K562 (cell line): ENCODE measurements around the gene PRAME. TPM values are rescaled to one million over a fixed set of nuclear protein-coding genes. Genes with fewer than 3 reads are reported as not detected.

Experiments used
- ATAC-seq: fragments of 200-7000 bp; cut with Tn5 transposase; 3 replicates; pipeline ENCODE4 v1.9.1; 2020; ENCODE audit warnings: moderate library complexity
- BruUV-seq: library from RNA; stranded (reverse); fragments of 400-500 nt; replicated peaks from 2 replicates; lab custom pipeline; 2021; lab: Mats Ljungman, UMichigan
- CTCF ChIA-PET: fragments of 300-600 bp; formaldehyde crosslinking; extraction: SDS; loops from one replicate; lab custom pipeline; 2021; ENCODE audit warnings: low intra/inter-chr PET ratio; lab: Yijun Ruan, JAX
- POLR2A ChIA-PET: fragments of 300-600, 350-650 bp; sonication (Branson Sonifier 250); formaldehyde crosslinking; extraction: SDS; loops from one replicate; lab custom pipeline; 2021; ENCODE audit warnings: antibody characterized with exemption, inconsistent platforms; lab: Yijun Ruan, JAX
- DNase-seq, 4 experiments: peaks; one replicate each; pipeline versions ENCODE4 v3.0.0 to v3.0.0-alpha.2; 2011 to 2018; ENCODE audit warnings: low spot score in 3 of 4, mixed read lengths in 3 of 4; ENCODE audit errors: extremely low read depth in 1 of 4
- FAIRE-seq: peaks from 2 replicates; lab custom pipeline; 2011; peaks lifted over from hg19 to GRCh38; lab: Jason Lieb, UNC
- H2AFZ ChIP-seq: 2 replicates; pipeline ENCODE4 v1.6.0; 2011; ENCODE audit warnings: low read depth, low read length, control low read depth, inconsistent platforms
- H3K27ac ChIP-seq: fragments of 200-600 bp; 3 replicates; pipeline ENCODE4 v1.8.0; 2011; ENCODE audit warnings: low read depth, mild to moderate bottlenecking, control low read depth, inconsistent platforms, low read length, moderate library complexity, mixed read lengths; ENCODE audit errors: extremely low read depth
- H3K27me3 ChIP-seq, 2 experiments: fragments of 300-600 bp in 1 of 2; 2 replicates in 1 of 2; 3 replicates in 1 of 2; pipeline versions ENCODE4 v1.6.0 to v1.8.0; 2011; ENCODE audit warnings: inconsistent platforms in 2 of 2, low read length in 2 of 2, mild to moderate bottlenecking in 1 of 2, mixed read lengths in 1 of 2, moderate library complexity in 1 of 2; ENCODE audit not compliant: control insufficient read depth in 2 of 2, insufficient read depth in 2 of 2
- H3K36me3 ChIP-seq: fragments of 300-600 bp; 3 replicates; pipeline ENCODE4 v1.8.0; 2011; ENCODE audit warnings: mild to moderate bottlenecking, low read length, inconsistent platforms; ENCODE audit not compliant: control insufficient read depth, insufficient read depth
- H3K4me1 ChIP-seq, 2 experiments: fragments of 200-600 bp in 1 of 2; replicated peaks in 1 of 2; 2 replicates in 1 of 2; 3 replicates in 1 of 2; pipeline versions ENCODE4 v1.5.1 to v1.8.0; 2011; ENCODE audit warnings: inconsistent platforms in 2 of 2, low read length in 2 of 2, mild to moderate bottlenecking in 1 of 2, mixed read lengths in 1 of 2, moderate library complexity in 1 of 2; ENCODE audit not compliant: control insufficient read depth in 2 of 2, insufficient read depth in 2 of 2
- H3K4me2 ChIP-seq: 2 replicates; pipeline ENCODE4 v1.6.1; 2011; ENCODE audit warnings: low read length, control low read depth, inconsistent platforms, mixed read lengths; ENCODE audit not compliant: insufficient read depth
- H3K4me3 ChIP-seq: fragments of 200-600 bp; sonication (generic), shearing (Covaris generic); 2 replicates; pipeline ENCODE4 v1.5.1; 2016; ENCODE audit warnings: control low read depth, inconsistent platforms
- H3K79me2 ChIP-seq: fragments of 200-600 bp; 3 replicates; pipeline ENCODE4 v1.8.0; 2011; ENCODE audit warnings: low read length, inconsistent platforms; ENCODE audit not compliant: control insufficient read depth, insufficient read depth
- H3K9ac ChIP-seq, 2 experiments: 2 replicates each; pipeline versions ENCODE4 v1.6.0 to v1.6.1; 2011; ENCODE audit warnings: low read depth in 2 of 2, low read length in 2 of 2, control low read depth in 1 of 2, inconsistent platforms in 1 of 2, mild to moderate bottlenecking in 1 of 2, mixed read lengths in 1 of 2; ENCODE audit not compliant: insufficient read depth in 1 of 2
- H3K9me1 ChIP-seq: one replicate; pipeline ENCODE4 v1.6.0; 2011; ENCODE audit warnings: inconsistent platforms, mild to moderate bottlenecking, low read length, moderate library complexity; ENCODE audit not compliant: control insufficient read depth, insufficient read depth
- H3K9me3 ChIP-seq: replicated peaks from 2 replicates; pipeline ENCODE4 v1.5.1; 2011; ENCODE audit warnings: low read depth, low read length, inconsistent platforms; ENCODE audit not compliant: control insufficient read depth, insufficient read depth
- H4K20me1 ChIP-seq: replicated peaks from 2 replicates; pipeline ENCODE4 v1.6.1; 2011; ENCODE audit warnings: low read length, inconsistent platforms, mixed read lengths; ENCODE audit not compliant: control insufficient read depth, insufficient read depth
- ARID2 ChIP-seq: fragments of 450-650 bp; IDR thresholded peaks from 2 replicates; pipeline ENCODE4 v1.6.1; 2017; ENCODE audit warnings: antibody characterized with exemption, mild to moderate bottlenecking
- CTCF ChIP-seq, 3 experiments: IDR thresholded peaks in 2 of 3; conservative IDR thresholded peaks in 1 of 3; 2 replicates each; pipeline ENCODE4 v1.5.1; 2011 to 2012; ENCODE audit warnings: low read length in 3 of 3, mild to moderate bottlenecking in 3 of 3, control low read depth in 2 of 3, improper control_type of control experiment in 1 of 3, inconsistent platforms in 1 of 3, low read depth in 1 of 3, mixed read lengths in 1 of 3, moderate library complexity in 1 of 3; ENCODE audit not compliant: insufficient read depth in 2 of 3
- NFIX ChIP-seq: fragments of 250-450 bp; sonication (Bioruptor Pico); IDR thresholded peaks from 2 replicates; pipeline ENCODE4 v1.4.0; 2020; ENCODE audit warnings: low read depth, mild to moderate bottlenecking, moderate library complexity
- PKNOX1 ChIP-seq: fragments of 450-650 bp; IDR thresholded peaks from 2 replicates; pipeline ENCODE4 v1.6.1; 2016
- TSC22D4 ChIP-seq: fragments of 450-650 bp; IDR thresholded peaks from 2 replicates; pipeline ENCODE4 v1.6.1; 2016; ENCODE audit warnings: missing genetic modification characterization, missing biosample characterization, control low read depth
- ZNF280A ChIP-seq: fragments of 450-650 bp; IDR thresholded peaks from 2 replicates; pipeline ENCODE4 v1.6.1; 2018; ENCODE audit warnings: mild to moderate bottlenecking, low read depth; ENCODE audit not compliant: partially characterized antibody
- WGBS: fragments of 100-300 bp; shearing (Covaris generic); methylation state at CpG from one replicate; pipeline ENCODE4 v1.1.6; 2016; ENCODE audit warnings: low coverage, mixed read lengths; ENCODE audit not compliant: insufficient coverage; ENCODE audit errors: missing lambda C conversion rate; 5-methylcytosine and 5-hydroxymethylcytosine counted together
- in situ Hi-C: fragments of 300-500 bp; cut with MboI; formaldehyde crosslinking; loops from 4 replicates; pipeline ENCODE4 v1.15.0; 2018; ENCODE audit warnings: inconsistent platforms, mixed read lengths
- intact Hi-C: fragments of 100-400 bp; cut with micrococcal nuclease; formaldehyde crosslinking; loops from 2 replicates; pipeline ENCODE4 v1.14.2; 2022
- polyA plus RNA-seq, 8 experiments: library from polyadenylated mRNA; depleted of rRNA in 4 of 8; stranded (reverse) in 5 of 8; unstranded in 3 of 8; fragments of >200 nt; fragmentation: Nextera tagmentation in 2 of 8; fragmentation: Illumina TruSeq in 1 of 8; extraction: Ambion mirVana in 2 of 8; extraction: Trizol in 1 of 8; gene quantifications; 2 replicates each; pipeline versions ENCODE4 v1.2.1 to v1.2.3, GENCODE V29; 2011 to 2014; ENCODE audit warnings: inconsistent platforms in 1 of 8, missing spikeins in 1 of 8
- total RNA-seq, 7 experiments: library from RNA; depleted of rRNA in 6 of 7; stranded (reverse); fragments of >200 nt in 6 of 7; fragmentation: Illumina TruSeq in 2 of 7; extraction: Trizol in 2 of 7; gene quantifications; 2 replicates each; pipeline versions ENCODE4 v1.2.1 to v1.2.3, GENCODE V29; 2011 to 2021; ENCODE audit warnings: low replicate concordance in 1 of 7

The PRAME gene
- total and polyA plus RNA-seq, 9 of the 15 experiments (the other 6 are each of a cell fraction or from before 2014, with no cell fraction given), result 662 to 2,141 (median 1,142) TPM

- POLR2A ChIA-PET, result interaction anchor here (0.7 to 19.7 kb wide), 18 partner anchors 2 to 71 kb away, joined by 3 to 708 read pairs (median 6); partner anchors contain the start of genes PRAME, ZNF280A and ZNF280B
- no peaks in the 10 kb centered on the region for H3K9me3 ChIP-seq
- peak; percentile 8 for ATAC-seq
- peaks cover 65% of the 10 kb centered on the region for H4K20me1 ChIP-seq
- CTCF ChIA-PET, result interaction anchor here (1.1 to 1.2 kb wide), 2 partner anchors 11 to 85 kb away, joined by 3 read pairs; partner anchors contain the start of gene PRAME
- FAIRE-seq, result no peak
- BruUV-seq, result no TSS peak
- no peak overlapping the region for H2AFZ ChIP-seq
- no peak overlapping the region; the same call in 2 of the 3 replicates for H3K27ac ChIP-seq
- H3K9ac ChIP-seq, result peak overlapping the region in 1 of 2 experiments; percentile 12; a peak in 2 of 4 replicates
- DNase-seq, result peak in 3 of 4 experiments; percentile 65 to 75 (median 70)
- peaks cover 51% of the 10 kb centered on the region for H3K9me1 ChIP-seq
- H3K27me3 ChIP-seq, result no peaks in the 10 kb centered on the region
- H3K36me3 ChIP-seq, result peaks cover 70% of the 10 kb centered on the region
- intact Hi-C loops, result loop anchor here (10.0 kb wide), 1 partner anchor 56 kb away; no protein-coding TSS in a partner anchor
- H3K79me2 ChIP-seq, result peaks cover 45% of the 10 kb centered on the region
- no peak for TF ChIP-seq NFIX
- WGBS, result 79% methylated on average over 9 of the region's 9 CpGs
- no peak overlapping the region for H3K4me3 ChIP-seq
- H3K4me1 ChIP-seq, result peaks cover 17 to 29% of the 10 kb centered on the region in 2 experiments
- in situ Hi-C loops, result loop anchor here (25.0 kb wide), 1 partner anchor 1136 kb away; the partner anchor contains the start of gene HIC2
- H3K4me2 ChIP-seq, result no peak overlapping the region
These were observed 10.7 kb downstream of the PRAME start for GRCh38 chr22:22548317-22548716.

- ChIA-PET POLR2A (interaction anchor here (0.7 to 19.7 kb wide), 17 partner anchors 2 to 72 kb away, joined by 3 to 708 read pairs (median 6); partner anchors contain the start of genes PRAME, ZNF280A and ZNF280B), CTCF (interaction anchor here (0.8 to 1.7 kb wide), 3 partner anchors 9 to 85 kb away, joined by 3 to 4 read pairs (median 3); partner anchors contain the start of gene PRAME)
- H3K4me2 ChIP-seq, result no peak overlapping the region
- in situ Hi-C loops (loop anchor here (25.0 kb wide), 1 partner anchor 1135 kb away; the partner anchor contains the start of gene HIC2), intact Hi-C loops (loop anchor here (2.0 to 10.0 kb wide), 2 partner anchors 39 to 57 kb away; partner anchors contain the start of gene ZNF280B)
- peaks cover 65% of the 10 kb centered on the region for H3K36me3 ChIP-seq
- no peak overlapping the region for H3K4me3 ChIP-seq
- TSS peak; percentile 28 for BruUV-seq
- DNase-seq, result peak in 3 of 4 experiments; percentile 77 to 83 (median 79)
- H4K20me1 ChIP-seq, result peaks cover 60% of the 10 kb centered on the region
- peaks cover 17 to 24% of the 10 kb centered on the region in 2 experiments for H3K4me1 ChIP-seq
- peak; percentile 10 for ATAC-seq
- H3K9me1 ChIP-seq, result peaks cover 46% of the 10 kb centered on the region
- H3K27ac ChIP-seq, result peak overlapping the region; percentile 1; the same call in 2 of the 3 replicates
- no peaks in the 10 kb centered on the region for H3K27me3 ChIP-seq
- H3K9me3 ChIP-seq, result no peaks in the 10 kb centered on the region
- peaks cover 40% of the 10 kb centered on the region for H3K79me2 ChIP-seq
- no peak overlapping the region for H2AFZ ChIP-seq
- FAIRE-seq, result no peak
- peak overlapping the region in 1 of 2 experiments; percentile 12; a peak in 2 of 4 replicates for H3K9ac ChIP-seq
- 75% methylated on average over 3 of the region's 3 CpGs for WGBS
- TF ChIP-seq PKNOX1 (no peak), CTCF (IDR thresholded peaks at IDR 0.05 in 2 of 3, conservative IDR thresholded peaks at IDR 0.05 in 1 of 3; ENCODE audit: insufficient read depth in 2 of 3, low read depth in 1 of 3, low read length in 3 of 3) (no peak), ARID2 (no peak), ZNF280A (no peak), TSC22D4 (tag) (no peak)
These were observed 11.3 kb downstream of the PRAME start for GRCh38 chr22:22547692-22548300.
